ENCODE measurements around the gene DHX16.

The DHX16 gene

DNA sequence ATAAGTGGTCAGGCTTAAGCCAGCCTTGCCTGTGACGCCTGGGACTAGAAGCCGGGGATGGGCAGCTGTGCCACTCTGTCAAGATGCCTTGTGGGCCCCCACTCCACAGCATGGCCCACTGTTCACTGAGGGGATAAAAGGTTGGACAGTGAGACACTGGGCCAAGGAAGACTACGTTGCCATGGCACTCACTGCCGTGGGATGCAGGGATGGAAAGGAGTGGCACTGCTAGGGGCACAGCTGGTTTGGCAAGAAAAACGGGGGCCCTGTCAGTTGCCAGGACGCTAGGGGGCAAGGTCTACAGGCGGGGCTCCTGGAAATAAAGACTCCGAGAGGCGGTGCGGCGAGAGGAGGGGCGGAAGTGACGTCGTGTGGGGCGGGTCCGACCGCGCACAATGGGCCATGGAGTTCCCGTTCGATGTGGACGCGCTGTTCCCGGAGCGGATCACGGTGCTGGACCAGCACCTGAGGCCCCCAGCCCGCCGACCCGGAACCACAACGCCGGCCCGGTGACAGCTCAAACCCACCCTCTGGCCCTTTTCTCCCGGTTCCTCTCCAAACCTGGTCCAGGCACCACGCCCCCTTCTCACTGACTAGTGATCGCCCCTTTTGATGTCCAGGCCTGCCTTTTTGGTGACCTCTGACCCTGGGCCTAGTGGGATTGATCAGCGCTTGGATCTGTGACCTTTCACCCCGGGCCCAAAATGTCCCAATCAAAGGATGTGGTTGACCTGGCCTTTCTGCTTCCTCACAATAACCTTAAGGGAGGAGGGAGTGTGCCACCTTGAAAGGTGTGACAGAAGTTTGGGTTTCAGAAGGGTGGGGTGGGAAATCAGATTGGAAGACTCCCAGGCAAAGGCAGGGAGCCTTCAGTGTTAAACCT lies 46.1 kb downstream of the DHX16 start, which contains the start of gene ATAT1:
Gene ATAT1 (plus strand): TSS at position 391 of the 883 bp plus-strand sequence.
- DNase-seq (ENCODE audit: low read depth), result peak; percentile 78

DNA sequence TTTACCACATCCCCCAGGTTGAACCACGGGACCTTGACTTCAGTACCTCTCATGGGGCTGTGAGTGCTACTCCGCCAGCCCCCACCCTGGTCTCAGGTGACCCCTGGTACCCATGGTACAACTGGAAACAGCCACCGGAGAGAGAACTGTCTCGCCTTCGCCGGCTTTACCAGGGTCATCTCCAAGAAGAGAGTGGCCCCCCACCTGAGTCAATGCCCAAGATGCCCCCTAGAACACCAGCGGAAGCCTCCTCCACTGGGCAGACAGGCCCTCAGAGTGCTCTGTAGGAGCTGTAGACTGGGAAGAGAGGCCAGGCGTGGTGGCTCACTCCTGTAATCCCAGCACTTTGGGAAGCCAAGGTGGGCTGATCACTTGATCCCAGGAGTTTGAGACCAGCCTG lies 47.3 kb downstream of the DHX16 start:
- DNase-seq (ENCODE audit: low read depth), result no peak

DNA sequence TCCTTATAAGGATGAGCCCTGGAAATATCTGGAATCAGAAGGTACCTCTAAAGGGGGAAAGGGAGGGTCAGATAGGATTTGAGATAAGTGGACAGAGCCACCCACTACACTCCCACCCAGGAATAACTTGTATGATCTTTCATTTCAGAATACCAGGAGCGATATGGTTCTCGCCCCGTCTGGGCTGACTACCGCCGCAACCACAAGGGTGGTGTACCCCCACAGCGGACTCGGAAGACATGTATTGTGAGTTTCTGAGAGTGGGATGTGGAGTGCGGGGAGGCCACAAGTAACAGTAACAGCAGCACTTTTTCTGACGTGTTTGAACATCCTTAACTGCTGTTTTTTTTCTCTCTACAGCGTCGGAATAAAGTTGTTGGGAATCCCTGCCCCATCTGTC lies 53.2 kb downstream of the DHX16 start:
- DNase-seq (ENCODE audit: low read depth), result no peak

- DNase-seq (ENCODE audit: low read depth), result no peak
These were observed 54.5 kb downstream of the DHX16 start for GRCh38 chr6:30618270-30618797.

DNA sequence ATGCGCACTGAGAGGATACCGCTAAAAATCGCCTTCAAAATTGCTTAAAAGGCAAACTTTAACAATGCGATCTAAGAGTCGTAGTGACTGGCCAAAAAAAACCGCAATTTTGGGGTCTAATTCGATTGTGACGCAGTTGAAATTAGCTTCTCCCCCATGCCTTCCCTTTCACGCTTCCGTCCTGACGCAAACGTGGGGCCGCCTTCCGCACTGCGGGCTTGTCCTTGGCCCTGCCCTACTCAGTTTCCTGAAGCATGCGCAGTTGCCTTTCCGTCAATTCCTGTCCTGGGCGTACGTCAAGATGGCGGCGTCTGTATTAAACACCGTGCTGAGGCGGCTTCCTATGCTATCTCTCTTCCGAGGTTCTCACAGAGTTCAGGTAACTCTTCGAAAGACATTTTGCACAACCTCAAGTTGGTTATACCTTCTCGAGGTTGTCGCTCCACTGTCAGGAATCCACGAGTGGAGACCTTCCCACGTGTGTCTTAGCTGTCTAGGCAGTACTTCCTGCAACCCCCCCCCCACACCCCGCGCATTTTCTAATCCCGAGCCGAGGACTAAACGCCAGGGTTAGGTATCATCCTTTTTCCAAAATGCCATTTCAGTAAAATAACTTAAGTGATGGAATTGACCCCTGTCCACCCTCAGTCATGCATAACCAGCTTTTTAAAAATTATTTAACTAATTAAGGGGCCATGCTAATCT lies 55.1 kb downstream of the DHX16 start, which contains the start of gene MRPS18B:
Gene MRPS18B (plus strand): TSS at position 276 of the 705 bp plus-strand sequence. CDS start 26 bp downstream, at position 302.
- peak; percentile 82 for DNase-seq (ENCODE audit: low read depth)

GRCh38 chr6:30616811-30617564 lies 55.8 kb downstream of the DHX16 start, which contains the start of gene PPP1R10:
Gene PPP1R10, minus strand, starts transcription at chr6:30617243. Its CDS starts 7,299 bp downstream, at chr6:30609944.
- DNase-seq (ENCODE audit: low read depth), result peak; percentile 94

DNA sequence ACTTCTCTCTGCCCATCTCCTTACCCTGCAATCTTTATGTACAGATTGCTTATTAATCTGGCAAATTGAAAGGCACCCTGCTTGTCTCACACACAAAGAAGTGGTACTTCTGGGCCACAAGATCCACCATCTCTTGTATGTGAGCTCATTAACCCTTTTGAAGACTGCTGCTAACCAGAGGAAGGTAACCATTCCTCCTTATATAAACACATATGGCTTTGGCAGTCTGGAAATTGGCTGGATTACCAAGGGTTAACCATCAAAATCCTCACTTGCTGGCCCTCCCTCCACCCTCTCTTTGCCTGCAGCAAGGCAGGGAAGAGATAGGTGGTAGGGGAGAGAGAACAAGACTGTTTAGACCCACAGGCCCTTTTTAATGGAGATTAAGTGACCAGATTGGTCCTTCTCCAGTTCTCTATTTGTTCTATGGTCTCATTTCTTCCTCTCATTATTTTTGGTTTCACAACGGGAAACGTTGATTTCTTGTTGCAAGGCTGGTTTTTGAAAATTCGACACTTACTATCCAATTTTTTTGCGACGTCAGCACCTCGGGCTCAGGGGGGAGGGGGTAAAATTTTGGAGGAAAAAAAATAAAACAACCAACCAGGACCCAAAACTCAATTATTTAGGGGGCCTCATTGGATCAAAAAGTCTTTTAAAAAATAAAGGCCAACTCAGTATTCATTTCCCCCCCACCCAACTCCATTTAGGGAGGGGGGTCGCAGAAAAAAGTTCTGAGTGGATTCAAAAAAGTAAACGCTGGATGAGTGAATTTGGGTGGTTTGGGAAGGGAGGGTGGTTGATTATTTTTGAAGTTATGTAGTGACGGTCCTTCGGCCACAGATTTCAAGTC lies 56.6 kb downstream of the DHX16 start:
- DNase-seq (ENCODE audit: low read depth), result no peak

DNA sequence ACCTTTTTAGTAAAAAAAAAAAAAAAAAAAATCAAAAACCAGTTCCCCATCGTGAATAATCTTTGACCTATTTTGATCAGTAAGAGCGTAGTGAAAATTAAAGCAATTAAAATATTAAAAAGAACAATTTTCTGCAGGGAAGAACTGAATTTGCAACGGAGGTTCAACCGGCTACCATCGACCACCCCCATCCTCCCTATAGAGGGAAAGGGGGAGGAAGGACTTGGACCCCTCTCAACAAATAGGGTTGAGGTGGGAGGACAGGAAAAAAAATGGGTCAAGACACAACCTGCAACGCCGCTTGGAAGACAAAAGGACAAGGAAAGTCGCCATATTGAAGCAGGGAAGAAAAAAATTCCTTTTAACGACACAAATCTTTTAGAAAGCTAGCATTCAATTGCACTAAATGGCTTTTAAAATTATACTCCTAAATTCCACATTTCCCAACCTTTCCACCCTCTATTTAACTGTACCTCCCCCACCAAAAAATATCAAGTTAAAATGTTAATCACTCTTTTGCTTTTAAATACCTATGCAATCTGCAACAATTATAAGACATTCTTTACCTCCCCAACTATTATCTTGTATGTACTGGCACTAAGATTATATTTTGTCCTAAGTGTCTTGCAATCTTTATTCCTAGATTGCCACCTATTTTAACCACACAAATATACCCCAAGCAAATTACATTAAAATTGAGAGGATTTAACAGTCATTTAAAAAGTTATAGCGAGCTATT lies 57.4 kb downstream of the DHX16 start:
- DNase-seq (ENCODE audit: low read depth), result no peak

DNA sequence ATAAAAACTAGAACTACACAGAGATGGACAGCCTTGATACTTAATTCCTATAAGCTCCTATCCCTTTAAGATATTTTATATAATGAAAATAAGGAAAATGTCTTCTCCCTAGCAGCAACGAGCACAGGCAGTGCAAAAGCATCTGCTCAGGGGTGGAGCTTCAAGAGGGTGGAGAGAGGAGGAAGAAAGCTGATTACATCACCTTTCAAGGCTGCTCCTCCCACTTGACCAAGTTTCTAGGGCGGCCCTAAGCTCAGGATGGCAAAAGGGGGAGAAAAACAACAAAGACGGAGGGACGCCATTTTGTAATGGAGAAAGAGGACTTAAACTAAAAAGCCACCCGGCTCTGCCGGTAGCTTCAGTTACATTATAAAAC lies 58.0 kb downstream of the DHX16 start:
- peak; percentile 39 for DNase-seq (ENCODE audit: low read depth)

DNA sequence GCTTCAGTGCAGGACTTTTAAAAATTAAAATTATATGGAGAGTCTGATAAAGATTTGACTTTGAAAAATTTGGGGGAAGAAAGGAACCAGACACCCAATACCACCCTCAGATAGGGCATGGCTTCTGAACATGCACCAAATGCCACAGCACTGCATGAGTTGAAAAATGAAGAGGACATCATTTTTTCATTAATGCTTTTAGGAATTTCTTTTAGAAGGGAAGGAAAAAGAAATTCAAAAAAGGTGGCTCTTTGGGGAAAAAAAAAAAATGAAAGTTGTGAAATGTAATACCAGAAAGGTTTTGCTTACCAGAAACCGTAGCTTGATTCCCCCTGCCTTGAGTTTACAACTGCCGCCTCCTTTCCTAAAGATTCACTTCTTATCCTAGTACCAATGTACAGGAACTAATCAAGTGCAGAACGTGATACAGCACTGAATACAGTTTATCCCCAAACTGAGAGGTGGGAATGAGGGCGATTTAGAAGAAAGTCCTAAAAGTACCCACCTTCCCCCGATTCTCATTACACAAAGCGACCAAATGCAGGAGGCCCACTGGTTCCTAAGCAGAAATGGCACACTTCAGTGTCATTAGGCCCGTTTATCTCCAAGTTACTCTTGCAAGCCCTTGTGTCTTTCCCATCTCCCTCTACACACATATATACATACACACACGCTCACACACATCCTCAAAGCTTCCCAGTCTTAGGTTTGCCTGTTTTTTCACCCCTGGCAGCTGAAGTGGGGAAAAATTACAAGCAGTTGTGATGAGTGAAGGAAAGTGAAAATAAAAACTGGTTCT lies 58.6 kb downstream of the DHX16 start:
- DNase-seq (ENCODE audit: low read depth), result no peak

GRCh38 chr6:30613251-30614043 lies 59.4 kb downstream of the DHX16 start:
- no peak for DNase-seq (ENCODE audit: low read depth)

DNA sequence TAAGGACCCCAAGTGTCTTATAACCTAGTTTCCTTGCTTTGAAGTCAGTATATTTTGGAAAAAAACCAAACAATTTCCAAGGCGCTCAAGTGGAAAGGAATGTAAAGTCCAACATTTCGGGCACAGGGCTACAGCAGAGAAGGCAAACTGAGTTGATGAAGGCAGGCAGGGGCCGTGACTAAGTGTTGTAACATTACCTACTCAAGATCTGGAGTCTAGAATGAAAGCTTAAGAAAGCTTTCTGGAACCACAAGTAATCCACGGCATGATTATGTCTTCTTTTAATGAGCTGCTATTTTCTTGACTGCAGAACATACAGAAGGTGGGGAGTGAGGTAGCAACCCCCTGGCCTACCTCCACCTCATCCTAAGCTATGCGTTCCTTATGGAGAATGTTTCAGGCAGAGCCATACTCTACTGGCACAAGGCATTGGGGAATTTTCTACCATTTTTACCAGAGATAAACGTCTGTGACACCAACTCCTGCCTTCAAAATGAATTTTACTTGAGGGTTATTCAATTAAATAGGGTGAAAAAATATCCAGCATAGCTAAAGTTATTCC lies 60.0 kb downstream of the DHX16 start:
- no peak for DNase-seq (ENCODE audit: low read depth)

DNA sequence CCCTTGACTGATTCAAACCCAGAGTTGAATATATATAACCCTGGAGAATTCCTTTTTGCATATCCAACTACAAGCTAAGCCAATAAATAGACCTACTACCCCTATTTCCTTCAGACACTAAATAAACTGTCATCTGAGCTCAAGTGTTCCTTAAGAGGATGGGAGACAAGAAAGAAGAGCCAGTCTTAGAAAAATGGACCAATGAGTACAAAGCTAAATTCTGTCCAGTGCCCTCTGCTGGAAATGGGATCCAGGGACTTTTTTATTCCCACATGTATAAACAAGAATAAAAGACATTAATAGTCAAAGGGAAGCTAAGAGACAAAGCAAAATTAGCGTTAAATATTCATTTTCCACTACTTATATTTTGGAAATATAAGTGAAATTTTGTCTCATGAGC lies 60.6 kb downstream of the DHX16 start:
- no peak for DNase-seq (ENCODE audit: low read depth)

DNA sequence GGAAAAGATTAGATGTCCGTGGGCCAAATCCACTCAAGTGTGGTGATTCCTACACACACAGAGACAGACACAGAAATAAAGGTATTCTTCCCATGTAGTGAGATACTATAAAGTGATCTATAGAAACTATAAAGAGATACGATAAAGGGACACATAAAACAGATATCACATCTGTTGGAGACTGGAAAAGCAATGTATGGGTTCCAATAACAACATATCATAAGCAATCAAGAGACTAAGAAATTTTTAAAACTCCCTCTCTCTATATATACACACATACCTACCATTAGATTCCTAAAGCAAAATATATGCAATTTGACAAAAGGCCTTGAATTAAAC lies 61.0 kb downstream of the DHX16 start:
- no peak for DNase-seq (ENCODE audit: low read depth)

DNA sequence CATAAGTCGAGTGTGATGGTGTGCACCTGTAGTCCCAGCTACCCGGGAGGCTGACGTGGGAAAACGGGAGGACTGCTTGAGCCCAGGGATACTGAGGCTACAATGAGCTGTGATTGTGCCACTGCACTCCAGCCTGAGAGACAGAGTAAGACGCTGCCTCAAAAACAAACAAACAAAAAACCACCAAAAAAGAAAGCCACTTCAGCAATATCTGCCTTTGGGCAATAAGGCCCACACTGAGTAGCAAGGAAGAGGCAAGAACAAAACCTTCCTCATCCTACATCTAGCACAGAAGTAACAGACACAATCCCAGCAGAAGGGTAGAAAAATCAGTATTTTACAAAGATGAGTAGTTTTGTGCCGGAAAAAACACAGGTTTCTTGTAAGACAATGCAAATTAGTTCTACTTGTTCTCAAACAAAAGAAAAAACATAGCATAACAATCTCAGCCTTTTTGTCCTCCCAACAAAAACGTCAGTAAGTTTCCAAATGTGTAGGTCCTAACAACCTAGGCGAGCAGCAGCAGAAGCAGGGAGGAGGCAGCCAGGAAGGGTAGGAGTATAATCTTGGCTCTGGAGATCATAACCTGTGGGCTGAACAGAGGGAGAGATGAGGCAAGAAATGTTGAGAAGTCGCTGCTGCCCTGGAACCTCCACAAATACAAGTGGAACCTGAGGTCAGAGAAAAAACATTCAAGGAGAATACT lies 61.5 kb downstream of the DHX16 start:
- no peak for DNase-seq (ENCODE audit: low read depth)

DNA sequence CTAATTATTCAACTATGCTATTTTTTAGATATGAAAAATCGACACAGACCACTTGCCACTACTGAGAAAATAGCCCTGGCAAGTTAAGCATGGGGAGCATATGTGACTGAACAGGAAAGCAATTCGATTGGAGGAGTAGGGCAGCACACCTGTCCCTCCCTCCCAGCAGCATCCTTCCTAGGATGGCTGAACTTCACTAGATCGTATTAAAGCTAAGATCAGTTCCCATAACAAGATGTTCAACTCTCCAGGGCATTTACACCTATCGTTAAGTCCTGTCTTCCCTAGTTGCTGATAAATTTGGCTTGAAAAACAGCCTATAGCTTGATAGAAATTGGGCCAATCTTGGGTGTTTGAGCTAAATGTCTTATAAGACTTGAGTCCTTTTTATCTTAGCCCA lies 62.7 kb downstream of the DHX16 start:
- no peak for DNase-seq (ENCODE audit: low read depth)

DNA sequence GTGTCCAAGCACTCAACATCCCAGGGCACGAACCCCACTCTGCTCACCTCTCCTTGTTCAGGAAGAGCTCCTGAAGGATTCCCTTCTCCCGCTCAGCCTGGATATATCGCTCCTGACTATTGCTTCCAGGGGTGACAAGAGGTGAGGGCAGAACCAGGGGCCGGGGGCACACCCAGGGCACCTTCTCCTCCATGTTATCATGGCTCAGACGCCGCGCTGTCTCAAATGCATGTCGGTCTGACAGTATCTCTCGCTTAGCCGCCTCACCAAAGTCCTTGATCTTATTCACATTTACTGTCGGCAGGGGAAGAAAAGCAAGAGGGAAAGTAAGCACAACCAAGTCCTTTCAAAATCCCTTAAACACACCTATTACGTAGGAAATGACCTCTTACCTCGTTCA lies 68.8 kb downstream of the DHX16 start:
- no peak for DNase-seq (ENCODE audit: low read depth)

Measured in stimulated activated CD8-positive, alpha-beta memory T cell treated with anti-CD3 and anti-CD28 coated beads, Interleukin-15, amount 100 ng/mL, for 24 hours (primary cell).